Left ventricle myocardium inferior (tissue), 1 donor: ENCODE measurements around the gene NOL4L. TPM values are rescaled to one million over a fixed set of nuclear protein-coding genes. Genes with fewer than 3 reads are reported as not detected.

Experiments
- DNase-seq: peaks from one replicate; pipeline ENCODE4 v3.0.0-alpha.2; 2020
- H3K27ac ChIP-seq: fragments of 200-600 bp; replicated peaks from 2 replicates; pipeline ENCODE4 v1.8.0; 2021
- H3K27me3 ChIP-seq: fragments of 200-600 bp; 2 replicates; pipeline ENCODE4 v1.8.0; 2021; ENCODE audit warnings: low read depth
- H3K36me3 ChIP-seq: fragments of 200-600 bp; 2 replicates; pipeline ENCODE4 v1.8.0; 2021
- H3K4me1 ChIP-seq: fragments of 200-600 bp; 2 replicates; pipeline ENCODE4 v1.8.0; 2021
- H3K4me3 ChIP-seq: fragments of 200-600 bp; 2 replicates; pipeline ENCODE4 v1.8.0; 2021; ENCODE audit warnings: mild to moderate bottlenecking, moderate library complexity
- H3K9me3 ChIP-seq: fragments of 200-600 bp; replicated peaks from 2 replicates; pipeline ENCODE4 v1.8.0; 2021
- intact Hi-C: fragments of 100-400 bp; cut with micrococcal nuclease; formaldehyde crosslinking; loops from one replicate; pipeline ENCODE4 v1.11.0; 2022
- total RNA-seq: library from RNA; stranded (reverse); fragmentation: NEBNext Ultra II Directional; extraction: Animal tissue kit (Norgen Biotek cat#: 25700); gene quantifications from one replicate; pipeline ENCODE4 v1.2.1, GENCODE V29; 2021
- TF ChIP-seq, protein P1 (sequence below): fragments of 200-600 bp; IDR thresholded peaks from 2 replicates; pipeline ENCODE4 v1.8.0; 2021; ENCODE audit warnings: antibody characterized with exemption, mild to moderate bottlenecking, borderline replicate concordance
- donor health status: DM: no; HTN: yes; CAD: no; lungs with severe emphysema.

Gene NOL4L
- total RNA-seq, 1 donor from 2014 or later = 5.6 TPM

DNA sequence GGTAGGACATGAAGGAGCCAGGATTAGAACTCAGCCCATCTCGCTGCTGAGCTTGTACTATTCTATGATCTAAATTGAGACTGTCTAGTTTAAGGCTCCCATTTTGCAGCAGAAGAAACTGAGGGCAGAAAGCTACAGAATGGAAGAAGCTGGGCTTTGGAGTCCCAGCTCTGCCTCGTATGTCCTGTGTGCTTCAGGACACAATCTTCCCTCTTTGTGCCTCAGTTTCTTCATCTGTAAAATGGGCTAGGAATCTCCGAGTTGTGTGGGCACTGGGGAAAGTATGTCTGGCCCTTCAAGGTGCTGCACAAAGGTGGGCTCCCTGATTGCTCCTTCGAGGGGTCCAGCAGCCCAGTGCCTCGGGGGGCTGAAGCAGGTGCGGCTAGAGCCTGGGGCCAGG lies 20.7 kb downstream of the NOL4L start:
- DNase-seq = no peak
- Histone ChIP-seq H3K4me3 (no peak overlapping the region), H3K27me3 (peaks cover 7% of the 10 kb centered on the region), H3K27ac (no peak overlapping the region), H3K4me1 (no peaks in the 10 kb centered on the region), H3K9me3 (no peaks in the 10 kb centered on the region), H3K36me3 (no peaks in the 10 kb centered on the region)
- intact Hi-C loops = no loop called here
- TF ChIP-seq, protein P1, sequence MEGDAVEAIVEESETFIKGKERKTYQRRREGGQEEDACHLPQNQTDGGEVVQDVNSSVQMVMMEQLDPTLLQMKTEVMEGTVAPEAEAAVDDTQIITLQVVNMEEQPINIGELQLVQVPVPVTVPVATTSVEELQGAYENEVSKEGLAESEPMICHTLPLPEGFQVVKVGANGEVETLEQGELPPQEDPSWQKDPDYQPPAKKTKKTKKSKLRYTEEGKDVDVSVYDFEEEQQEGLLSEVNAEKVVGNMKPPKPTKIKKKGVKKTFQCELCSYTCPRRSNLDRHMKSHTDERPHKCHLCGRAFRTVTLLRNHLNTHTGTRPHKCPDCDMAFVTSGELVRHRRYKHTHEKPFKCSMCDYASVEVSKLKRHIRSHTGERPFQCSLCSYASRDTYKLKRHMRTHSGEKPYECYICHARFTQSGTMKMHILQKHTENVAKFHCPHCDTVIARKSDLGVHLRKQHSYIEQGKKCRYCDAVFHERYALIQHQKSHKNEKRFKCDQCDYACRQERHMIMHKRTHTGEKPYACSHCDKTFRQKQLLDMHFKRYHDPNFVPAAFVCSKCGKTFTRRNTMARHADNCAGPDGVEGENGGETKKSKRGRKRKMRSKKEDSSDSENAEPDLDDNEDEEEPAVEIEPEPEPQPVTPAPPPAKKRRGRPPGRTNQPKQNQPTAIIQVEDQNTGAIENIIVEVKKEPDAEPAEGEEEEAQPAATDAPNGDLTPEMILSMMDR = no peak

DNA sequence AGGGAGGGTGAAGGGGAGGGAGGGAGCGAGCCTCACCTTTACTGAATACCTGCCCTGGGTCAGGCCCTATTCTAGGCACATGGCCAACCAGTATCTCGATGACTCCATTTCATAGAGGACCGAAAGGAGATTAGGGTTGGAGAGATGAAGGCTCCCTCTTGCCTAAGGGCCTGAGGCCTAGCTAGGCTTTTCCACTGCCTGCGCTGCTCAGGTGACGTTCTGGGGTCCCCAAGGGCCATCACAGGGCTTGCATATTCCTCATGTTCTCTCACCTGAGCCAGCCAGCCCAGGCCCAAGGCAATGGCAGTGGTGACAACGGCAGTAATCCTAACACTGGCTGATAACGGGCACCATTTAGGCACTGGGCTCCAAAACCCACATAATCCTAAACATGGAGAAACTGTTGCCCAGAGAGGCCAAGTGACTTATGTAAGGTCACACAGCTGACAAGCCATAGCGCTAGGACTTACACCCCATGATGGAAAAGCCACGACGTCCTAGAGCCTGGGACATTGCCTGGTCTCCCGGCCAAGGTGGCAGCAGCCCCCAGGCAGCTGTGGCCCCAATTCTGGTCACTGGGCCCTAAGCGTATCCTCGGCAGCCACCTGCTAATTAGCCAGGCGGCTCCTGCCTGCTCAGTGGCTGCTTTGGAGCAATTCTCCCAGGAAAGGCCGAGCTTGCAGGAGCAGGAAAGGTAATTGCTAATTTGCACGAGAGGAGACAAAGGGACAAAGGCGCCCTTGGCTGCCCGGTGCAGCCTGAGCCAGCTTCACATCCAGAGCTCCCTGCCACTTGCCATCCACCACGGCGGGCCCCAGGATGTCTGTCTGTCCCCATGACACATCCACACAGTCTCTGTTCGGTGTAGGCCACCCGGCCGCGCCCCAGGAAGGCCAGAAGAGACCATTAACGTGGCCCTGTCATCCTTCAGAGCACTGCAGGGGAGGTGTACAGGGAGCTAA lies 21.5 kb downstream of the NOL4L start:
- intact Hi-C loops = no loop called here
- no peak overlapping the region for H3K27ac ChIP-seq
- TF ChIP-seq, protein P1 = no peak
- no peak for DNase-seq
- no peak overlapping the region for H3K4me3 ChIP-seq
- no peaks in the 10 kb centered on the region for H3K9me3 ChIP-seq
- no peaks in the 10 kb centered on the region for H3K36me3 ChIP-seq
- H3K4me1 ChIP-seq = no peaks in the 10 kb centered on the region
- peaks cover 9% of the 10 kb centered on the region for H3K27me3 ChIP-seq

DNA sequence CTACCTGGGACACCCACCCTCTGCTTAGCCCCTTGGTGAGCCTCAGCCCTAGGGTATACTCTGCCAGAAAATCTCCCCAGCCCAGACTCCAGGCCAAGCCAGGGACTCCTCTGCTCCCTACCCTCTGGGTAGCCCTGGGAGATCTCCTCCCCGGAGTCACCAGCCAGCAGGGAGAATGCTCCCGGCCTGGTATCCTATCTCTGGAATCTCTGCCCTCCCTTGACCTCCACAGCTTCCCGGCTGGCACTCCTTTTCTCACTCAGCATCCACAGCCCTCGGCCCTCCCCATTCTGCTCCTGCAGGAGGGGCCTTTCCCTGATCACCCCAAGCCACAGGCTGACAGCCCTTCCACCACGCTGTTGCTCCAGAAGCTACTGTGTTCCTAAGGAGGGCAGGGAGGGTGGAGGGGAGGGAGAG lies 22.6 kb downstream of the NOL4L start:
- DNase-seq = no peak
- Histone ChIP-seq H3K27ac (no peak overlapping the region), H3K27me3 (peaks cover 9% of the 10 kb centered on the region), H3K4me3 (no peak overlapping the region), H3K4me1 (no peaks in the 10 kb centered on the region), H3K36me3 (no peaks in the 10 kb centered on the region), H3K9me3 (no peaks in the 10 kb centered on the region)
- TF ChIP-seq, protein P1 = no peak
- intact Hi-C loops = no loop called here

DNA sequence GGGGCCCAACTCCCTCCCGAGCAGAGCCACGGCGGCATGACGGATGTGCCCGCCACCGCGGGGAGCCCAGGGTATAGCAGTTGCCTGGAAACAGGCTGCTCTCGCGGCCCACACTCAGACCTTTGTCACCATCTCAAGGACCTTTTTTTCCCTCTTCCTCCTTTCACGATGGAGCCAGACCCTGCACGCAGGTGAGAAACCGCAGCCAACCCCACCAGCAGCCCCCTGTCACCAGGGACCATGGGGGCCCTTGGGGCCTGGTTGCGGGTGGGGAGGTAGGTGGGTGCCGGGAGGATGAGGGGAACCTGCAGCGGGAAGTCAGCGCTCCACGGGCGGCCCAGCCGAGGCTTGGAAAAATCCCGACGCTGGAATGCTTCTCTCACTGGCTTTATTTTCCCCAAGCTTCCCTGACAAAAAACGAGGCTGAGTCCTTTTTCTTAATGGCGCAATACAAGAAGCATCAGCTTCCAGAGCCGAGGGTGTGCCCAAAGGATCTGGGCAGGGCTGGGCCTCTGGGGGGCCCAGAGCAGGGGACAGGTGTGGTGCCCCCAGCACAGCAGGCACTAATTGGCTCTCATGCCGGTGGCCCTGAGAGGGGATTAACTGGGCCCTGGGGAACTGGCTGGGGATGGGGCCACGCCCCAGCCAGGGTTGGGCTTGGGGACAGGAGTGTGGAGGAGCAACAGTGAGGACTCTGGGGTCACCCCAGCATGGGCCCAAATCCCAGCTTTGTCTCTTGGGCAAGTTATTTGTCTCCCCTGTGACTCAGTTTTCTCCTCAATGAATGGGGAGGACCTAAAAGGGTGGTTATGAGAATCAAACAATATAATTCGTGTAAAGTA lies 23.9 kb downstream of the NOL4L start:
- TF ChIP-seq, protein P1 = no peak
- no peaks in the 10 kb centered on the region for H3K36me3 ChIP-seq

DNA sequence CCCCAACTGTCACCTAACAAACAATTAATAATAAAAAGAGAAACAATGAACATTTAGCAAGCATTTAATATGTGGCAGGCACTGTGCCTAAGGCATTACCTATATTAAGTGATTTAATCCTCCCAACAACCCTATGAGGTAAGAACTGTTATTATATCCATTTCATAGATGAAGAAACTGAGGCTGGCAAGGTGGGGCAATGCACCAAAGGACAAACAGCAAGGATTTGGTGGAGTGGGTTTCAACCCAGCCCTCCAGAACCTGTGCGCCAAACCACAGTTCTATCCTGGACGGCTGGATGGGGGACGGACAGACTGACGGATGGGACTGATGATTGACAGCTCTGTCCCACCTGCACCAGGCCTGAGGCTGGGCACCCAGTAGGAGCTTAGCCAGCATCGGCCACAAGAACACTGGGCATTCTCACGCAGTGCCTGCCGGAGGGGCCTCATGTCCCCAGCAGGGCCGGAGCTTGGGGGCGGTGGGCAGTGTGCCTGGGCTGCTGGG lies 24.6 kb downstream of the NOL4L start:
- no peak for DNase-seq
- intact Hi-C loops = no loop called here

More for the DNA sequence above, 23.9 kb downstream of the NOL4L start:
- intact Hi-C loops = no loop called here
- Histone ChIP-seq H3K9me3 (no peaks in the 10 kb centered on the region), H3K4me3 (no peak overlapping the region), H3K27ac (no peak overlapping the region), H3K4me1 (no peaks in the 10 kb centered on the region), H3K27me3 (peaks cover 20% of the 10 kb centered on the region)
- no peak for DNase-seq

More for the DNA sequence above, 24.6 kb downstream of the NOL4L start:
- H3K27ac ChIP-seq = no peak overlapping the region
- no peak overlapping the region for H3K4me3 ChIP-seq
- H3K4me1 ChIP-seq = no peaks in the 10 kb centered on the region
- peaks cover 21% of the 10 kb centered on the region for H3K27me3 ChIP-seq
- H3K36me3 ChIP-seq = no peaks in the 10 kb centered on the region
- TF ChIP-seq, protein P1 = no peak
- H3K9me3 ChIP-seq = no peaks in the 10 kb centered on the region
